Measurements from ENCODE around the gene HCN2.

HCN2 gene

GRCh38 chr19:642767-643727, 53.4 kb downstream of the HCN2 start:
- no peak for DNase-seq

GRCh38 chr19:643736-644135, 54.1 kb downstream of the HCN2 start:
- DNase-seq, result no peak

- DNase-seq, result no peak
Measured at GRCh38 chr19:644363-644762, 54.7 kb downstream of the HCN2 start.

GRCh38 chr19:644789-645188, 55.1 kb downstream of the HCN2 start:
- no peak for DNase-seq

GRCh38 chr19:645912-646778, 56.5 kb downstream of the HCN2 start:
- DNase-seq, result no peak

- no peak for DNase-seq
Measured at GRCh38 chr19:646779-647565, 57.3 kb downstream of the HCN2 start.

GRCh38 chr19:647566-648284, 58.0 kb downstream of the HCN2 start:
- DNase-seq, result no peak

- DNase-seq, result no peak
Measured at GRCh38 chr19:648305-648704, 58.6 kb downstream of the HCN2 start.

- DNase-seq, result no peak
Measured at GRCh38 chr19:648904-649801, 59.5 kb downstream of the HCN2 start.

- DNase-seq, result no peak
Measured at GRCh38 chr19:650121-650520, 60.4 kb downstream of the HCN2 start.

- no peak for DNase-seq
Measured at GRCh38 chr19:651114-651818, 61.6 kb downstream of the HCN2 start.

GRCh38 chr19:651991-652390, 62.3 kb downstream of the HCN2 start:
- no peak for DNase-seq

GRCh38 chr19:652467-653389, 63.0 kb downstream of the HCN2 start:
- no peak for DNase-seq

- DNase-seq, result no peak
Measured at GRCh38 chr19:653425-653824, 63.7 kb downstream of the HCN2 start.

GRCh38 chr19:655691-656090, 66.0 kb downstream of the HCN2 start:
- DNase-seq, result no peak

- DNase-seq, result no peak
Measured at GRCh38 chr19:656751-657559, 67.3 kb downstream of the HCN2 start.

GRCh38 chr19:657611-658010, 67.9 kb downstream of the HCN2 start:
- DNase-seq, result no peak

Measured in hippocampal formation (tissue), 2 donors.